CD4-positive, CD25-positive, alpha-beta regulatory T cell (primary cell): Measurements from ENCODE around the gene FGGY. TPM values are rescaled to one million over a fixed set of nuclear protein-coding genes. Genes with fewer than 3 reads are reported as not detected.
A peak's percentile ranks its signal among the peaks of the same experiment; 100 is the strongest.

Experiments used
- ATAC-seq, 2 donors: fragments of 150-1000 bp; cut with Tn5 transposase; one replicate each; pipeline ENCODE4 v1.10.0; 2021; ENCODE audit warnings: low read depth in 2 of 2, moderate number of reproducible peaks in 2 of 2, moderate library complexity in 1 of 2
- DNase-seq, 3 donors: peaks; one replicate each; pipeline versions ENCODE4 v3.0.0 to v3.0.0-alpha.2; 2012 to 2022; ENCODE audit warnings: mixed read lengths in 1 of 3
- H3K27ac ChIP-seq: one replicate; pipeline ENCODE4 v1.7.0; 2013; ENCODE audit warnings: mild to moderate bottlenecking, low read length; ENCODE audit not compliant: insufficient read depth, poor library complexity, severe bottlenecking
- H3K27me3 ChIP-seq: one replicate; pipeline ENCODE4 v1.7.0; 2013; ENCODE audit warnings: low read length; ENCODE audit not compliant: control insufficient read depth, insufficient read depth
- H3K36me3 ChIP-seq: one replicate; pipeline ENCODE4 v1.7.0; 2013; ENCODE audit warnings: mild to moderate bottlenecking, low read length, moderate library complexity; ENCODE audit not compliant: control insufficient read depth, insufficient read depth
- H3K4me1 ChIP-seq: 2 replicates; pipeline ENCODE4 v1.7.0; 2013; ENCODE audit warnings: mild to moderate bottlenecking, low read length; ENCODE audit not compliant: insufficient read depth, control insufficient read depth, poor library complexity, severe bottlenecking
- H3K4me3 ChIP-seq: one replicate; pipeline ENCODE4 v1.7.0; 2013; ENCODE audit warnings: low read depth, mild to moderate bottlenecking, low read length, moderate library complexity
- H3K9me3 ChIP-seq, 2 experiments: 1 replicate in 1 of 2; 2 replicates in 1 of 2; pipeline ENCODE4 v1.7.0; 2013; ENCODE audit warnings: low read length in 2 of 2, mild to moderate bottlenecking in 1 of 2, moderate library complexity in 1 of 2; ENCODE audit not compliant: control insufficient read depth in 2 of 2
- H3K27ac Mint-ChIP-seq, 3 donors: one replicate each; pipeline ENCODE4 v1.8.0; 2020 to 2022; ENCODE audit warnings: mild to moderate bottlenecking in 3 of 3, mixed read lengths in 3 of 3, moderate library complexity in 2 of 3
- H3K27me3 Mint-ChIP-seq: one replicate; pipeline ENCODE4 v1.8.0; 2022; ENCODE audit warnings: mild to moderate bottlenecking, mixed read lengths
- H3K36me3 Mint-ChIP-seq: one replicate; pipeline ENCODE4 v1.8.0; 2020; ENCODE audit warnings: mixed read lengths
- H3K4me1 Mint-ChIP-seq, 4 donors: one replicate each; pipeline ENCODE4 v1.8.0; 2020 to 2022; ENCODE audit warnings: mixed read lengths in 4 of 4, mild to moderate bottlenecking in 1 of 4
- H3K4me3 Mint-ChIP-seq, 4 donors: one replicate each; pipeline ENCODE4 v1.8.0; 2020 to 2022; ENCODE audit warnings: mild to moderate bottlenecking in 4 of 4, mixed read lengths in 4 of 4, moderate library complexity in 3 of 4
- H3K9me3 Mint-ChIP-seq, 7 donors: one replicate each; pipeline ENCODE4 v1.8.0; 2020 to 2022; ENCODE audit warnings: mixed read lengths in 7 of 7, mild to moderate bottlenecking in 3 of 7, moderate library complexity in 2 of 7
- polyA plus RNA-seq, 4 donors: library from polyadenylated mRNA; unstranded; fragments of 300-500 nt; fragmentation: Illumina TruSeq; gene quantifications; one replicate each; pipeline ENCODE4 v1.2.3, GENCODE V29; 2021
- total RNA-seq: library from RNA; stranded (reverse); gene quantifications from one replicate; pipeline ENCODE4 v1.2.3, GENCODE V29; 2022

FGGY gene
- total and polyA plus RNA-seq, 5 donors from 2014 or later: 1.9 to 7.7 (median 4.5) TPM

GRCh38 chr1:59368008-59368670, 71.2 kb downstream of the FGGY start:
- Mint-ChIP-seq H3K27me3 (no peaks in the 10 kb centered on the region), H3K36me3 (peaks cover 11% of the 10 kb centered on the region), H3K4me3 (no peak overlapping the region), H3K27ac (no peak overlapping the region), H3K9me3 (peaks cover 0 to 5% (median 0%) of the 10 kb centered on the region in 7 donors), H3K4me1 (no peaks in the 10 kb centered on the region)
- Histone ChIP-seq H3K27me3 (no peaks in the 10 kb centered on the region), H3K27ac (no peak overlapping the region), H3K36me3 (no peaks in the 10 kb centered on the region), H3K4me3 (no peak overlapping the region), H3K9me3 (no peaks in the 10 kb centered on the region), H3K4me1 (no peaks in the 10 kb centered on the region)
- no peak for DNase-seq
- no peak for ATAC-seq

- H3K27me3 Mint-ChIP-seq: no peaks in the 10 kb centered on the region
- ATAC-seq: no peak
- no peaks in the 10 kb centered on the region for H3K4me1 Mint-ChIP-seq
- H3K9me3 Mint-ChIP-seq: peaks cover 0 to 3% (median 0%) of the 10 kb centered on the region in 7 donors
- no peaks in the 10 kb centered on the region for H3K9me3 ChIP-seq
- H3K36me3 ChIP-seq: no peaks in the 10 kb centered on the region
- peaks cover 6% of the 10 kb centered on the region for H3K36me3 Mint-ChIP-seq
- no peak for DNase-seq
- no peak overlapping the region for H3K27ac ChIP-seq
- H3K27ac Mint-ChIP-seq: no peak overlapping the region
- H3K4me3 ChIP-seq: no peak overlapping the region
- H3K27me3 ChIP-seq: no peaks in the 10 kb centered on the region
- no peaks in the 10 kb centered on the region for H3K4me1 ChIP-seq
- H3K4me3 Mint-ChIP-seq: no peak overlapping the region
These were observed 78.7 kb downstream of the FGGY start for GRCh38 chr1:59375321-59376220.

GRCh38 chr1:59377350-59377904, 80.5 kb downstream of the FGGY start:
- Histone ChIP-seq H3K36me3 (no peaks in the 10 kb centered on the region), H3K27ac (no peak overlapping the region), H3K4me3 (no peak overlapping the region), H3K9me3 (no peaks in the 10 kb centered on the region), H3K4me1 (no peaks in the 10 kb centered on the region), H3K27me3 (no peaks in the 10 kb centered on the region)
- Mint-ChIP-seq H3K9me3 (peaks cover 0 to 3% (median 0%) of the 10 kb centered on the region in 7 donors), H3K4me3 (no peak overlapping the region), H3K27ac (peak overlapping the region in 1 of 3 donors; percentile 3), H3K4me1 (no peaks in the 10 kb centered on the region), H3K27me3 (no peaks in the 10 kb centered on the region), H3K36me3 (peaks cover 6% of the 10 kb centered on the region)
- no peak for DNase-seq
- no peak for ATAC-seq

- no peaks in the 10 kb centered on the region for H3K9me3 ChIP-seq
- H3K36me3 ChIP-seq: no peaks in the 10 kb centered on the region
- H3K27ac ChIP-seq: no peak overlapping the region
- DNase-seq (no peak), ATAC-seq (no peak)
- Mint-ChIP-seq H3K27ac (no peak overlapping the region), H3K36me3 (peaks cover 6% of the 10 kb centered on the region), H3K4me3 (no peak overlapping the region), H3K27me3 (no peaks in the 10 kb centered on the region), H3K4me1 (no peaks in the 10 kb centered on the region), H3K9me3 (peaks cover 0 to 3% (median 0%) of the 10 kb centered on the region in 7 donors)
- no peak overlapping the region for H3K4me3 ChIP-seq
- H3K4me1 ChIP-seq: no peaks in the 10 kb centered on the region
- H3K27me3 ChIP-seq: no peaks in the 10 kb centered on the region
These were observed 81.9 kb downstream of the FGGY start for GRCh38 chr1:59378621-59379370.

GRCh38 chr1:59379371-59379728, 82.5 kb downstream of the FGGY start:
- no peak for DNase-seq
- H3K27ac Mint-ChIP-seq: no peak overlapping the region
- no peaks in the 10 kb centered on the region for H3K4me1 Mint-ChIP-seq
- no peaks in the 10 kb centered on the region for H3K27me3 ChIP-seq
- no peaks in the 10 kb centered on the region for H3K9me3 ChIP-seq
- H3K4me3 Mint-ChIP-seq: no peak overlapping the region
- H3K9me3 Mint-ChIP-seq: peaks cover 0 to 3% (median 0%) of the 10 kb centered on the region in 7 donors
- H3K36me3 Mint-ChIP-seq: peaks cover 6% of the 10 kb centered on the region
- ATAC-seq: no peak
- H3K27ac ChIP-seq: no peak overlapping the region
- H3K36me3 ChIP-seq: no peaks in the 10 kb centered on the region
- no peaks in the 10 kb centered on the region for H3K4me1 ChIP-seq
- H3K27me3 Mint-ChIP-seq: no peaks in the 10 kb centered on the region
- H3K4me3 ChIP-seq: no peak overlapping the region

GRCh38 chr1:59383963-59384362, 87.1 kb downstream of the FGGY start:
- no peak for ATAC-seq
- Mint-ChIP-seq H3K4me1 (no peaks in the 10 kb centered on the region), H3K27me3 (no peaks in the 10 kb centered on the region), H3K9me3 (peaks cover 0 to 2% (median 0%) of the 10 kb centered on the region in 7 donors), H3K36me3 (peaks cover 3% of the 10 kb centered on the region), H3K4me3 (no peak overlapping the region), H3K27ac (no peak overlapping the region)
- Histone ChIP-seq H3K27me3 (no peaks in the 10 kb centered on the region), H3K36me3 (no peaks in the 10 kb centered on the region), H3K4me1 (no peaks in the 10 kb centered on the region), H3K4me3 (no peak overlapping the region), H3K27ac (no peak overlapping the region), H3K9me3 (no peaks in the 10 kb centered on the region)
- no peak for DNase-seq

GRCh38 chr1:59384443-59384842, 87.5 kb downstream of the FGGY start:
- Histone ChIP-seq H3K36me3 (no peaks in the 10 kb centered on the region), H3K27me3 (no peaks in the 10 kb centered on the region), H3K4me1 (no peaks in the 10 kb centered on the region), H3K9me3 (no peaks in the 10 kb centered on the region), H3K27ac (no peak overlapping the region), H3K4me3 (no peak overlapping the region)
- peaks cover 3% of the 10 kb centered on the region for H3K36me3 Mint-ChIP-seq
- H3K4me3 Mint-ChIP-seq: no peak overlapping the region
- ATAC-seq (no peak), DNase-seq (no peak)
- no peaks in the 10 kb centered on the region for H3K27me3 Mint-ChIP-seq
- no peaks in the 10 kb centered on the region for H3K4me1 Mint-ChIP-seq
- peaks cover 0 to 2% (median 0%) of the 10 kb centered on the region in 7 donors for H3K9me3 Mint-ChIP-seq
- no peak overlapping the region for H3K27ac Mint-ChIP-seq
